KMS-11 (cell line): ENCODE results near the gene ABCB8.

ENCODE experiments used
- H2AFZ ChIP-seq: fragments of 200-600 bp; sonication (generic); 2 replicates; pipeline ENCODE4 v1.6.1; 2016; ENCODE audit warnings: antibody characterized with exemption, mixed run types, low read depth
- H3K27ac ChIP-seq: fragments of 200-600 bp; sonication (generic); 2 replicates; pipeline ENCODE4 v1.6.1; 2016; ENCODE audit warnings: mild to moderate bottlenecking, mixed run types
- H3K27me3 ChIP-seq: fragments of 200-600 bp; sonication (generic); 2 replicates; pipeline ENCODE4 v1.6.1; 2017; ENCODE audit warnings: mild to moderate bottlenecking, low read depth, mixed run types, moderate library complexity; ENCODE audit not compliant: insufficient read depth
- H3K36me3 ChIP-seq: fragments of 200-600 bp; sonication (generic); 2 replicates; pipeline ENCODE4 v1.6.1; 2017; ENCODE audit warnings: mild to moderate bottlenecking, mixed run types; ENCODE audit not compliant: insufficient read depth
- H3K4me1 ChIP-seq: fragments of 200-600 bp; sonication (generic); 2 replicates; pipeline ENCODE4 v1.6.1; 2016; ENCODE audit warnings: mild to moderate bottlenecking, low read depth, mixed run types; ENCODE audit not compliant: poor library complexity, severe bottlenecking
- H3K4me2 ChIP-seq: fragments of 200-600 bp; sonication (generic); 2 replicates; pipeline ENCODE4 v1.7.0; 2016; ENCODE audit warnings: mild to moderate bottlenecking, mixed run types
- H3K4me3 ChIP-seq: fragments of 200-600 bp; sonication (generic); IDR thresholded peaks from 2 replicates; pipeline ENCODE4 v1.6.1; 2017; ENCODE audit warnings: low read depth, low read length, mixed read lengths; ENCODE audit not compliant: insufficient read depth
- H3K79me2 ChIP-seq: fragments of 200-600 bp; sonication (generic); 2 replicates; pipeline ENCODE4 v1.6.1; 2016; ENCODE audit warnings: low read depth, mixed run types; ENCODE audit not compliant: insufficient read depth
- H3K9ac ChIP-seq: fragments of 200-600 bp; sonication (generic); 2 replicates; pipeline ENCODE4 v1.6.1; 2016; ENCODE audit warnings: mild to moderate bottlenecking, mixed run types
- H4K20me1 ChIP-seq: fragments of 200-600 bp; sonication (generic); 2 replicates; pipeline ENCODE4 v1.6.1; 2016; ENCODE audit warnings: mild to moderate bottlenecking, mixed run types; ENCODE audit not compliant: insufficient read depth
- TF ChIP-seq, protein P1 (sequence below): fragments of 200-600 bp; sonication (generic); conservative IDR thresholded peaks from 2 replicates; pipeline ENCODE4 v1.6.1; 2017; ENCODE audit warnings: low read depth, mild to moderate bottlenecking, antibody characterized with exemption, low read length, moderate library complexity, mixed read lengths

Gene ABCB8

DNA sequence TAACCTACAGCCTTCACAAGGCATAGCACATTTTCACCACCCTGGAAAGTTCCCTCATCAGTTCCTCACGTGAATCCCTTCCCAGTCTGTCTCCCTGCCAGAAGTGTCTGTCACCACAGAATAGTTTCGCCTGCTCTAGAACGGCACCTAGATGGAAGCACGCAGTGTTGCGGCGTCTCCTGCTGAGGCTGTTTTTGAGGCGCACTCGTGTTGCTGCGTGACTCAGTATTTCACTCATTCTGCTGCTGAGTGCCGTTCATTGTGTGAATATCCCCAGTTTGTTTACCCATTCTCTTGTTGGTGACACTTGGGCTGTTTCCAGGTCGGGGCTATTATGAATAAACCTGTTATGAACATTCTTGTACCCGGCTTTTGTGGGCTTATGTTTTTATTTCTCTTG lies 24.7 kb upstream of the ABCB8 start:
- no peaks in the 10 kb centered on the region for H3K36me3 ChIP-seq
- H3K9ac ChIP-seq = no peak overlapping the region
- H3K27me3 ChIP-seq = no peaks in the 10 kb centered on the region; the same call in 1 of the 2 replicates
- no peak overlapping the region for H3K27ac ChIP-seq
- H3K4me2 ChIP-seq = no peak overlapping the region
- no peak overlapping the region for H2AFZ ChIP-seq
- H3K4me1 ChIP-seq = no peaks in the 10 kb centered on the region
- H3K79me2 ChIP-seq = no peaks in the 10 kb centered on the region
- TF ChIP-seq, protein P1, sequence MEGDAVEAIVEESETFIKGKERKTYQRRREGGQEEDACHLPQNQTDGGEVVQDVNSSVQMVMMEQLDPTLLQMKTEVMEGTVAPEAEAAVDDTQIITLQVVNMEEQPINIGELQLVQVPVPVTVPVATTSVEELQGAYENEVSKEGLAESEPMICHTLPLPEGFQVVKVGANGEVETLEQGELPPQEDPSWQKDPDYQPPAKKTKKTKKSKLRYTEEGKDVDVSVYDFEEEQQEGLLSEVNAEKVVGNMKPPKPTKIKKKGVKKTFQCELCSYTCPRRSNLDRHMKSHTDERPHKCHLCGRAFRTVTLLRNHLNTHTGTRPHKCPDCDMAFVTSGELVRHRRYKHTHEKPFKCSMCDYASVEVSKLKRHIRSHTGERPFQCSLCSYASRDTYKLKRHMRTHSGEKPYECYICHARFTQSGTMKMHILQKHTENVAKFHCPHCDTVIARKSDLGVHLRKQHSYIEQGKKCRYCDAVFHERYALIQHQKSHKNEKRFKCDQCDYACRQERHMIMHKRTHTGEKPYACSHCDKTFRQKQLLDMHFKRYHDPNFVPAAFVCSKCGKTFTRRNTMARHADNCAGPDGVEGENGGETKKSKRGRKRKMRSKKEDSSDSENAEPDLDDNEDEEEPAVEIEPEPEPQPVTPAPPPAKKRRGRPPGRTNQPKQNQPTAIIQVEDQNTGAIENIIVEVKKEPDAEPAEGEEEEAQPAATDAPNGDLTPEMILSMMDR = no peak
- no peak overlapping the region for H3K4me3 ChIP-seq
- no peaks in the 10 kb centered on the region for H4K20me1 ChIP-seq

DNA sequence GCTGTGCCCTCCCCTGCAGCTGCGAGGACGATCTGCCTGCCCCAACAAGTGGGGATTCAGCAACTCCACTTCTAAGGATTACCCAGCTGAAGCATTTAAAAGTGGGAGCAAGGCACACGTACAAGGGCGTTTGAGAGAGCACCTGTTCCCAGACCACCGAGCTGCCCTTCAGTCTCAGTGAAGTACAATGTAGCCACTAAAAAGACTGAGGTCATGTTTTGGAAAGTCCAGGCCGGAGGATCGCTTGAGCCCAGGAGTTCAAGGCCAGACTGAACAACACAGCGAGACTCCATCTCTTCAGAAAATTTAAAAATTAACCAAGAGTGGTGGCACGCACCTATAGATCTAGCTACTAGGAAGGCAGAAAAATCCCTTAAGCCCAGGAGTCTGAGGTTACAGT lies 22.7 kb upstream of the ABCB8 start:
- no peaks in the 10 kb centered on the region for H3K36me3 ChIP-seq
- no peak overlapping the region for H3K4me2 ChIP-seq
- TF ChIP-seq, protein P1 = no peak
- no peak overlapping the region for H3K9ac ChIP-seq
- no peak overlapping the region for H3K4me3 ChIP-seq
- no peak overlapping the region for H3K27ac ChIP-seq
- H4K20me1 ChIP-seq = no peaks in the 10 kb centered on the region
- no peak overlapping the region for H2AFZ ChIP-seq
- H3K27me3 ChIP-seq = no peaks in the 10 kb centered on the region; the same call in 1 of the 2 replicates
- no peaks in the 10 kb centered on the region for H3K4me1 ChIP-seq
- H3K79me2 ChIP-seq = no peaks in the 10 kb centered on the region

DNA sequence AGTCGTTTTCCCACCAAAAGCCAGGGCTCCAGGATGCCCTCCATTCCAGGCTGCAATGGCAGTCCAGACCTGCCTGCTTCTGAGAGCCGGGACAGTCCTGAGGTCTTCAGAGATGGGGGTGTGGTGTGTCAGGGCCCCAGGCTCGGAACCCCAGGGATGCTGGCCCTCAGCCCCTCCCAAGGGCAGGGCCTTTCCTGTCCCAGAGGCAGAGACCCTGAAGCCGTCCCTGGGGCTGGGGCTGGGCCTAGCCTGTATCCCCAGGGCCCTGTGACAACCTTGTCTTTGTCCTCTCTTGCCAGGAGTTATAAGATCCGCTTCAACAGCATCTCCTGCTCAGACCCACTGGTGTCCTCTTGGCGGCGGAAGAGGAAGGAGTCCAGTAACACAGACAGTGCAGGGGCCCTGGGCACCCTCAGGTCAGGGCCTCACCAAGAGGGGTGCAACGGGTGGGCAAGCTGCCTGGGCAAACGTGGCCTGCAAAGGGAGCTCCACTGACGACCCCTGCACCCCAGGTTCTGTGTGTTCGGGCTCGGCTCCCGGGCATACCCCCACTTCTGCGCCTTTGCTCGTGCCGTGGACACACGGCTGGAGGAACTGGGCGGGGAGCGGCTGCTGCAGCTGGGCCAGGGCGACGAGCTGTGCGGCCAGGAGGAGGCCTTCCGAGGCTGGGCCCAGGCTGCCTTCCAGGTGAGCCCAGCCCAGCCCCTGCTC lies 21.5 kb upstream of the ABCB8 start:
- Histone ChIP-seq H3K4me2 (no peak overlapping the region), H3K4me1 (no peaks in the 10 kb centered on the region), H3K4me3 (no peak overlapping the region), H3K27me3 (no peaks in the 10 kb centered on the region; the same call in 1 of the 2 replicates), H3K79me2 (no peaks in the 10 kb centered on the region), H3K36me3 (no peaks in the 10 kb centered on the region), H4K20me1 (no peaks in the 10 kb centered on the region), H3K27ac (no peak overlapping the region), H2AFZ (no peak overlapping the region), H3K9ac (no peak overlapping the region)
- TF ChIP-seq, protein P1 = no peak

DNA sequence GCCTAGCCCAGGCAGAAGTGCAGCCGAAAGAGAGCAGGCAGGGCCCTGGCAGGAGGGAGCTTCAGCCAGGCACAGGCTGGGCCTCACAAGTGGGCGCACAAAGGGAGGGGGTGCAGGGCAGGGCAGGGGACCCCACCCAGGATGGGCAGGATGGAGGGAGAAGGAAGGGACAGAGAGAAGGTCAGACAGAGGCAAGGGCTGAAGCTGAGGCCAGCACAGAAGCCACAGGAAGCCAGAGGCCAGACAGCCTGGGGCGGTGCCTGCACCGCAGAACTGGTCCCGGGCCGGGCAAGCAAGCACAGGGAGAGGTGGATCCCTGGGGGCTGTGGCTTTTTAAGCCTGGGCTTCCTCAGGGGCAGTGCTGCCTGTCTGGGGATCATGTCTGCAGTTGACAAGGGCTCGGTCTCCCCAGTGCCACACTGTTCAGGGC lies 20.8 kb upstream of the ABCB8 start:
- H3K36me3 ChIP-seq = no peaks in the 10 kb centered on the region
- H3K27me3 ChIP-seq = no peaks in the 10 kb centered on the region; the same call in 1 of the 2 replicates
- H4K20me1 ChIP-seq = no peaks in the 10 kb centered on the region
- H3K4me2 ChIP-seq = no peak overlapping the region
- H2AFZ ChIP-seq = no peak overlapping the region
- H3K4me1 ChIP-seq = no peaks in the 10 kb centered on the region
- H3K4me3 ChIP-seq = no peak overlapping the region
- TF ChIP-seq, protein P1 = no peak
- no peak overlapping the region for H3K27ac ChIP-seq
- H3K79me2 ChIP-seq = no peaks in the 10 kb centered on the region
- H3K9ac ChIP-seq = no peak overlapping the region
